Muscle of back (tissue), 11 donors: ENCODE results near the gene ZBTB25. TPM values are rescaled to one million over a fixed set of nuclear protein-coding genes. Genes with fewer than 3 reads are reported as not detected.
A peak's percentile ranks its signal among the peaks of the same experiment; 100 is the strongest.

Experiments
- DNase-seq, 3 donors: peaks; one replicate each; pipeline versions ENCODE4 v3.0.0 to v3.0.0-alpha.2; 2013
- polyA plus RNA-seq, 10 donors: library from polyadenylated mRNA; unstranded; fragments of 120-200 nt; gene quantifications; one replicate each; pipeline ENCODE4 v1.2.1, GENCODE V29; 2013; ENCODE audit not compliant: insufficient read length in 10 of 10

ZBTB25 gene
- polyA plus RNA-seq, 10 donors, result 5.6 to 11.5 (median 7.6) TPM

GRCh38 chr14:64488590-64489099, 15.0 kb downstream of the ZBTB25 start:
- DNase-seq, result no peak

DNA sequence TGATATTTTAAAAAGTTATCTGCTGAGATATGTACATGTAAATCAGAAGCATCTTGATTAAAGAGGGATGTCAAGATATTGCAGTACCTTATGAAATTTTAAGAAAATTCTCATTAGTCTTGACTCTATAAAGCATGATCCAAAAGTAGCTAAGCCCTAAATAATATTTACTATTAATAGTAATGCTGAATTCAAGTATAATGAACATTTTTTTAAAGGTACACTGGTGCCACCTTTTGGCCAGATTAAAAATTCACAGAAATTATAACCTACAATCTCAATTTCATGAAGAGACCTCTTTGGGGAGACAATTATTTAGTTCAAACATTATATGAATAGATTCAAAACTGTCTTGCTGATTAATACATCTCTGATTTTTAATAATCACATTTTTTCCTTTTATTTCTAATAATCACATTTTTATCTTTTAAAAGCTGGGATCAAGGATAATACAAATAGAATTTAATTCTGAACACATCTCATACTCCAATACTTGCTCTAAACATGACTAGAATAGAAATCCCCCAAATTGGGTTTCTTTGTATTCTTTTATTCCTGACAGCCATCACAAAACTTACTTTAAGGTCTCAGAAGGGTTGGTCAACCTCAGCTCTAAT, 24.9 kb downstream of the ZBTB25 start:
- DNase-seq, result peak in 2 of 3 donors; percentile 25 to 40

DNA sequence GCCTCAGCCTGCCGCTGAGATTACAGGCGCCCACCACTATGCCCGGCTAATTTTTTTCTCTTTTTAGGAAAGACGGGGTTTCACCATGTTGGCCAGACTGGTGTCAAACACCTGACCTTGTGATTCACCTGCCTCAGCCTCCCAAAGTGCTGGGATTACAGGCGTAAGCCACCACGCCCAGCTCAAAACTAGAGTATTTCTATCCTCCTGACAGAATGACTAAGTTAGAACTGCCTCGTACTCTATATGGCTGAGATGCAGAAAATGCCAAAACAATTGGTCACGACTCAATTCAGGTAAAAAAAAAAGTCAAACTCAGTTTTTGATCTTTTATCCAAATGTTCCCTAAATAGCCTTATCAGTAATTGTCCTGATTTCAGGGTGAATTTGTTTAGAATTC, 27.2 kb downstream of the ZBTB25 start:
- no peak for DNase-seq

DNA sequence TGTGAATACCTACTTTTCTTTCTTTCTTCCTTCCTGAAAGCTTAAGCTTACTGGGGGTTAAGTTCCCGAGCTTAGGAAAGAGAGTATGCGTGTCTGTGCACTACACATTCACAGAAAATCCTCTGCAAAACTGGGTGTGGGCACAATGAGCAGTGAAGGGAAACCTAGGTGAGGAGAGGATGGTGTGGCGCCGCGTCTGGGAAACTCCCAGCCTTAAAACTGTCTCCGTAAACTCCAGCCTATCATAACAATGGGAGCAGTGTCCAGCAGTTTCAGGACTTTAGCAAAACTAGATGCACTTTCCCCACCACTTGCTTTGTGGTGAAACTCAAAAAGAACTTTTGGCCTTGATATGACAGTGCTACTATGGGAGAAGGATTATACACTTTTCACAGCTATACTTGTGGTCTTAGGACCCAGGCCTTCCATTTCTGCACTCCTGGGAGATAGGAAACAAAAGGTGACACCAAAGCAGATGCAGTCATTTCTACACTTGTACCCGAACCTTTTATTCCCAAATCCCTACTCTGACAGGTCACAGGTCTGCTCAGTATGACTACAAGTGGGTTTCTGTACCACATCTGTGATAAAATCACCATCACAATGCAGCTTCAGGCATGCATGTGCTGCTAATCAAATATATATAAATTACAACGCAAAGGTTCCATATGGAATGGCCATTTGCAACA, 27.9 kb downstream of the ZBTB25 start:
- DNase-seq, result no peak

- DNase-seq, result no peak
Observed at GRCh38 chr14:64474698-64475097, 28.9 kb downstream of the ZBTB25 start.

- no peak for DNase-seq
Observed at GRCh38 chr14:64474041-64474440, 29.6 kb downstream of the ZBTB25 start.

GRCh38 chr14:64468451-64468850, 35.2 kb downstream of the ZBTB25 start:
- no peak for DNase-seq

GRCh38 chr14:64467566-64467965, 36.1 kb downstream of the ZBTB25 start:
- DNase-seq, result no peak

DNA sequence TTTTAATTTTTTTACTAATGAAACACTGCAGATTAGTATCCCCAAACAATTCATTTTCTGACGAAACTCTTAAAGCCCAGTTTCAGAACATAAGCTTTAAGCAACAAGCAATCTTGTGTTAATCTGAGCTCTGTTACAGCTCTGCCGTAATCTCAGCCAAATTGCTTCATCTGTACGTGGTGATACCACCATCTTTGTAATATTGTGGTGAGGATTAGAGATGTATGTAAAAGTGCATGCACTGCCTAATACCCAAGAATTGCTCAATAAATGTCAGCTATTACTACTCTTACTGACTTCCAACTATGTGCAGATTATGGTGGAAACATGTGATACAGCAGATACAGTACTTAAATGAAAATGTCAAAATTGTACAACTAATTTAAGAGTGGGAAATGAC, 36.5 kb downstream of the ZBTB25 start:
- DNase-seq, result no peak

DNA sequence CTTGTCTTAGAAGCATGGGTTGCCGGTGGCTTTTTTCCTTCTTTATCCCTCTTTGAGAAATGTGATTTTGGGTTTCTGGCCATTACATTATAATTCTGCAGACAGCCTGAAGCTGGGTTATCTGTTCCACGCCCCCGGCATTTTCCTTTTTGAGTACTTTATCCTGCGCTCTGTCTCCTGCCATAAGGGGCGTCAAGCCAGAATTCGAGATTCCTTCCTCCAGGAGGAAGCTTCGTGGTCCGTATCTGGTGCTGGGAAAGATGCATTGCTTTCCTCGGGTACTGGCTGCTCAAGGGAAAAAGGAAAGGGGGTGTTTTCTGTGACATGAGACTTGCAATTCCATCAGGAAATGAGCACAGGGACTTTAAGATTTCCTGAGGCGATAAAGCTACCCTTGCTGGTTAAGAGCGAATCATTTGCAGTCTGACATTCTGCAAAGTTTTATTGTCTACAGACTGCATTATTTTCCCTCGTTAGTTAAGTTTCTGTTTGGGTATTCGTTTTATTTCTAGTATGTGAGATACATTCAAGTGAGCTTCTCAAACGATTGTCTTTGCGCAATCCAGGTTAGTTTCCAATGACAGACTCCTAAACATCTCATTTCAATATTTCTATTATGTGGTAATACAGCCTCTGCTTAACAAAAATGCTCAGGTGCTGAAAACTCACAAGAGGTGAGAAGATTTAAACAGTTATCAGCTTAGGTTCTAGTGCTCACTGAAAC, 37.6 kb downstream of the ZBTB25 start:
- peak; percentile 27 to 76 (median 60) for DNase-seq

- peak; percentile 41 to 78 (median 67) for DNase-seq
Observed at GRCh38 chr14:64465191-64465822, 38.3 kb downstream of the ZBTB25 start, which contains the start of gene AKAP5. Gene AKAP5, plus strand, starts transcription at chr14:64465499. Its CDS starts 2,896 bp downstream, at chr14:64468395.

GRCh38 chr14:64464651-64465050, 39.0 kb downstream of the ZBTB25 start:
- no peak for DNase-seq

GRCh38 chr14:64463873-64464272, 39.8 kb downstream of the ZBTB25 start:
- DNase-seq, result no peak

DNA sequence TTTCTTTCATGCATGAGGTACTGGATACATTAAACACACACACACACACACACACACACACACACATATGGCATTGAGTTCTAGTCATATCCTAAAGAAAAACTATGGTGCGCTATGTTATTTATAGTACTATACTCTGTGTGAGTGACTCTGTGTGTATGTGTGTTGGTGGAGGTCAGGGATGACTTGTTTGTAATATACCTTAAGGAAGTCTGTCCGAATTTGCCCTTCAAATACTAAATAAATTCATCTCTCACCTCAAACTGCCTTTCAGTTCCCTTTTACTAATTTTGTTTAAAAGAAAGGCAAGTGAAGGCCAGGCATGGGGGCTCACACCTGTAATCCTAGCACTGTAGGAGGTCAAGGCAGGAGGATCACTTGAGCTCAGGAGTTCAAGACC, 40.4 kb downstream of the ZBTB25 start:
- DNase-seq, result no peak

- no peak for DNase-seq
Observed at GRCh38 chr14:64461221-64461620, 42.4 kb downstream of the ZBTB25 start.

- DNase-seq, result no peak
Observed at GRCh38 chr14:64459405-64460136, 44.1 kb downstream of the ZBTB25 start.

DNA sequence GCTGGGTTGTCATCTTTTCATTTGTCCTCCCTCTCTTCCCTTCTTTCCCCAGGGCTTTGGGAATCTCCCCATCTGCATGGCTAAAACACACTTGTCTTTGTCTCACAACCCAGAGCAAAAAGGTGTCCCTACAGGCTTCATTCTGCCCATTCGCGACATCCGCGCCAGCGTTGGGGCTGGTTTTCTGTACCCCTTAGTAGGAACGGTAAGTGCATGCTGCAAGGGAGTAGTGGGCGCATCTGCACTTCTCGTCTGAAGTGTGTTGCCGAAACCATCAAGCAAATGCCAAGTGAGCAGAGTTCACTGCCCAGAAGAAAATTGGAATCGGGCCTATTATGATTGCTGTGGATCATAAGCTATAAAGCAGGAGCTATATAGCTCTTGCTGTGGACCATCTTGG, 49.0 kb downstream of the ZBTB25 start:
- DNase-seq, result no peak

- no peak for DNase-seq
Observed at GRCh38 chr14:64450255-64450654, 53.4 kb downstream of the ZBTB25 start.

GRCh38 chr14:64447876-64448670, 55.6 kb downstream of the ZBTB25 start:
- DNase-seq, result no peak
